ENCODE data around the gene BTBD9. TPM values are rescaled to one million over a fixed set of nuclear protein-coding genes. Genes with fewer than 3 reads are reported as not detected.

The BTBD9 gene
- total RNA-seq, 4 donors from 2014 or later = 9.2 to 16.3 (median 11.6) TPM

DNA sequence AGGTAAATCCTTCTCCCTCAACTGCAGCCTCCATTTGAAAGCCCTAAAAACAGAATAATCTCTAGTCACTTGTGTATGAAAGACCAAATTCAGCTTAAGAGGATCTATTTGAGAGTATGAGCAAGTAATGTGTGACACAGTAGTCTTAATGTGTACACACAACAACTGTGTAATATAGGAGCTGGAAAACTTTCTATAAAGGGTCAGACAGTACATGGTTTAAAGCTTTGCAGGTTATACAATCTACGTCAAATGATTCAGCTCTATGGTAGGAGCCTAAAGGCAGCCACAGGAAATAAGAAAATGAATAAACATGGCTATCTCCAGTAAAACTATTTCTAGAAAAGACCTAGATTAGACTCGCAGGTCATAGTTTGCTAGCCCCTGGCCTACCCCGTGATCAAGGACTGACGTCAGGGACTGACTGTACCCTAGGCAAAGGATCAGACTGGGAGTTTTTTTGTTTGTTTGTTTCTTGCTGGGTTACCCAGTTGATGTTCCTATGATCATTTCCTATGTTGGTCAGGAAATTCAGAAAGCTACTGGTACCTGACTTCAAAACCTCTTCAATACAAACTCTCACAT, 39.7 kb downstream of the BTBD9 start:
- Histone ChIP-seq H3K36me3 (peaks cover 0 to 8% (median 0%) of the 10 kb centered on the region in 3 donors), H3K27ac (no peak overlapping the region), H3K4me1 (no peaks in the 10 kb centered on the region), H3K27me3 (no peaks in the 10 kb centered on the region), H3K9me3 (no peaks in the 10 kb centered on the region), H3K4me3 (no peak overlapping the region)
- DNase-seq = no peak
- WGBS, 2 donors = 89 to 90% methylated on average over 4 of the region's 4 CpGs
- TF ChIP-seq, protein P1, sequence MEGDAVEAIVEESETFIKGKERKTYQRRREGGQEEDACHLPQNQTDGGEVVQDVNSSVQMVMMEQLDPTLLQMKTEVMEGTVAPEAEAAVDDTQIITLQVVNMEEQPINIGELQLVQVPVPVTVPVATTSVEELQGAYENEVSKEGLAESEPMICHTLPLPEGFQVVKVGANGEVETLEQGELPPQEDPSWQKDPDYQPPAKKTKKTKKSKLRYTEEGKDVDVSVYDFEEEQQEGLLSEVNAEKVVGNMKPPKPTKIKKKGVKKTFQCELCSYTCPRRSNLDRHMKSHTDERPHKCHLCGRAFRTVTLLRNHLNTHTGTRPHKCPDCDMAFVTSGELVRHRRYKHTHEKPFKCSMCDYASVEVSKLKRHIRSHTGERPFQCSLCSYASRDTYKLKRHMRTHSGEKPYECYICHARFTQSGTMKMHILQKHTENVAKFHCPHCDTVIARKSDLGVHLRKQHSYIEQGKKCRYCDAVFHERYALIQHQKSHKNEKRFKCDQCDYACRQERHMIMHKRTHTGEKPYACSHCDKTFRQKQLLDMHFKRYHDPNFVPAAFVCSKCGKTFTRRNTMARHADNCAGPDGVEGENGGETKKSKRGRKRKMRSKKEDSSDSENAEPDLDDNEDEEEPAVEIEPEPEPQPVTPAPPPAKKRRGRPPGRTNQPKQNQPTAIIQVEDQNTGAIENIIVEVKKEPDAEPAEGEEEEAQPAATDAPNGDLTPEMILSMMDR (IDR thresholded peaks at IDR 0.05) = no peak
- TF ChIP-seq POLR2A (IDR thresholded peaks at IDR 0.05) = no peak
- intact Hi-C loops (cut with DNase I) = no loop called here

DNA sequence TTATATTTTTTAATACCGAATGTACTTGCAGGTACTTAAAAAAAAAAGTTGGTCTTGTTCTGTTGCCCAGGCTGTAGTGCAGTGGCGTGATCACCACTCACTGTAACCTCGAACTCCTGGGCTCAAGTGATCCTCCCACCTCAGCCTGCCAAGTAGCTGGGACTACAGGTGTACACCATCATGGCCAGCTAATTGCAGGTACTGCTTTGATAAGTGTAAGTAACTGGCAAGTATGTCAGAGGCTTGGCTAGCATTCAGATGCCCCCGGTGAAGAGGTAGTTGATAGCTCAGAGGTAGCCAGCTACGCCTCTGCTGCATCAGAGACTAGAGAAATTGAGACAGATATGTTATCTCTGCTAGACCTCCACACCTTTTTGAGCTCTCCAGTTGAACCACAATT, 40.5 kb downstream of the BTBD9 start:
- no peak for DNase-seq
- TF ChIP-seq, protein P1 (IDR thresholded peaks at IDR 0.05) = no peak
- no peak for TF ChIP-seq POLR2A (IDR thresholded peaks at IDR 0.05)
- no peaks in the 10 kb centered on the region for H3K4me1 ChIP-seq
- 92 to 99% methylated on average over 5 of the region's 5 CpGs for WGBS, 2 donors
- H3K27ac ChIP-seq = no peak overlapping the region
- H3K27me3 ChIP-seq = no peaks in the 10 kb centered on the region
- H3K36me3 ChIP-seq = peaks cover 0 to 15% (median 0%) of the 10 kb centered on the region in 3 donors
- H3K9me3 ChIP-seq = no peaks in the 10 kb centered on the region
- intact Hi-C loops (cut with DNase I) = no loop called here
- H3K4me3 ChIP-seq = no peak overlapping the region

DNA sequence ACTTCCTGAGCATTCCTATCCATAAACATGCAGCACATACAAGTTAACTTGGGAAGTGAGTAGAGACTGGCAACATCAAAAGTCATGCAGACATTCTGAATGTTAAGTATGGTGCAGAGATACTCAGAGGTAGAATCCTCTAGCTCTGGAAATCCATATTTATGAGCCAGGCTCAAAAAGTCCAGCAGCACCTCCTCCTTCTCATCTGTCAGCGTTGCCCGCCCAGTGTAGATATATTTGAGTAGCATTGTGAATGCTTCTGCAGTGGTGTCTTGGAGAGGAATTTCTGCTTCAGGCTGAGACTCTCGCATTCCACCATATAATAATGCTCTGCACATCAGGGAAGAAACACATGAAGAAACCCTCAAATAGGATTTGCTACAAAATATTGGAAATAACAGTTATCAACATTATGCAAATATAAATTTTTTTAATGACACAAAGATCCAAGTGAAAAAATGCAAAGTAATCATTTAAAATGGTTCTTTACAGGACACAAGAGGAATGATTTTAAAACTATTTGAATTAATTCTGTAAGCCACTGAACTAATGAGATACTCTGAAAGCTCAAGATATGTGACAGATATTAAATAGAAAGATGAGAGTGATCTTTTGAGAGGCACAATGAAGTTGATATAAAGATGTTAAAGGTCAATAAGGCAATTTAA, 45.6 kb downstream of the BTBD9 start:
- Histone ChIP-seq H3K4me3 (no peak overlapping the region), H3K36me3 (peaks cover 0 to 49% (median 0%) of the 10 kb centered on the region in 3 donors), H3K27ac (no peak overlapping the region), H3K27me3 (no peaks in the 10 kb centered on the region), H3K4me1 (no peaks in the 10 kb centered on the region), H3K9me3 (no peaks in the 10 kb centered on the region)
- DNase-seq = no peak
- TF ChIP-seq, protein P1 (IDR thresholded peaks at IDR 0.05) = no peak
- TF ChIP-seq POLR2A (IDR thresholded peaks at IDR 0.05) = no peak
- intact Hi-C loops (cut with DNase I) = no loop called here
- 100% methylated on average over 3 of the region's 3 CpGs for WGBS, 2 donors

DNA sequence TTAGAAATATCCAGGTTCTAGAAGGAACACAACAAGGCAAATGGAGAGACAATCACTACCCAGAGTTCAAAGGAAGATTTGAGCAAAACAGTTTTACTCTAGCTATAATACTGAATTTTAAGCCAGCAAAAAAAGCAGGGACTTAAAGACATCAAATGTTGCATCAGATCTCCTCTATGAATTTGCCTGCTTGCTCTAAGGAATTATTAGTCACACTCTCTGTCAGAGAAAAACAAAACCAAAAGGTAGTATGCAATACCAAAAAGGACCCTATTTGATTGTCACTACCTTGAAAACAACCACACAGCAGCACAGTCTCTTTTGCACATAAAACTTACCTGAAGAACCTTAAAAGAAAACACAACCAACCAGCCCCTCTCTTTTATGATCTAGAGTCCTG, 46.3 kb downstream of the BTBD9 start:
- DNase-seq = no peak
- intact Hi-C loops (cut with DNase I) = no loop called here
- Histone ChIP-seq H3K27me3 (no peaks in the 10 kb centered on the region), H3K4me3 (no peak overlapping the region), H3K9me3 (no peaks in the 10 kb centered on the region), H3K36me3 (peaks cover 0 to 49% (median 0%) of the 10 kb centered on the region in 3 donors), H3K4me1 (no peaks in the 10 kb centered on the region), H3K27ac (no peak overlapping the region)
- TF ChIP-seq, protein P1 (IDR thresholded peaks at IDR 0.05) = no peak
- TF ChIP-seq POLR2A (IDR thresholded peaks at IDR 0.05) = no peak

DNA sequence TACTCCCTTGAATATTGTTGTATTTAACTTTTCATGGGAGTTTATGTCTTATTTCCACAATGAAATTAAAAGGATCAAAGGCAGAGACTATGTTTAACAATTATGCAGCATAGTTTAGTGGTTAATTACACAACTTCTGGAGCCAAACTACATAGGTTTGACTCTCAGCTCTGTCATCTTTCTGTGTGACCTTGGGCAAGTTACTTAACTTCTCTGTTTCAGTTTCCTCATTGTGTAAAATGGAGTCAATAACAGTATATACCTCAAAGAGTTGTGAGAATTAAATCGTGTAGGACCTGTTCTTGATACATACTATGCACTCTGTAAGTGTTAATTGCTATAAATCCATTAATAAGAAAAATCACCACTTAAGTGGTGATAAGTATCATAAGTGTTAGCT, 48.3 kb downstream of the BTBD9 start:
- Histone ChIP-seq H3K4me1 (no peaks in the 10 kb centered on the region), H3K9me3 (no peaks in the 10 kb centered on the region), H3K27ac (no peak overlapping the region), H3K4me3 (no peak overlapping the region), H3K36me3 (peaks cover 0 to 58% (median 0%) of the 10 kb centered on the region in 3 donors), H3K27me3 (no peaks in the 10 kb centered on the region)
- intact Hi-C loops (cut with DNase I) = no loop called here
- DNase-seq = no peak
- WGBS, 2 donors = 88 to 90% methylated on average over 1 of the region's 1 CpG
- no peak for TF ChIP-seq POLR2A (IDR thresholded peaks at IDR 0.05)
